Inflammatory macrophage (primary cell): ENCODE measurements around the gene TMEM235.
A peak's percentile ranks its signal among the peaks of the same experiment; 100 is the strongest.

Source experiments
- DNase-seq, 2 donors: peaks; one replicate each; pipeline ENCODE4 v3.0.0-alpha.2; 2020 to 2022
- total RNA-seq, 18 experiments: gene quantifications; one replicate each; lab custom pipeline; 2026; ENCODE audit warnings: mixed read lengths in 6 of 18, inconsistent platforms in 2 of 18; lab: John Stamatoyannopoulos, UW

The TMEM235 gene
- 0 to 0.54 (median 0.07) reads per million in 18 experiments for total RNA-seq

GRCh38 chr17:78230996-78231935 is at the start of gene TMEM235:
TMEM235 (plus strand) TSS chr17:78231631; CDS start chr17:78232024, 393 bp downstream.
- peak in 1 of 2 donors; percentile 46 for DNase-seq

- no peak for DNase-seq
These were observed 48.9 kb upstream of the TMEM235 start for GRCh38 chr17:78182504-78182903.

GRCh38 chr17:78183916-78184315 is 47.5 kb upstream of the TMEM235 start:
- no peak for DNase-seq

GRCh38 chr17:78184351-78184750 is 47.1 kb upstream of the TMEM235 start:
- DNase-seq, result no peak

- DNase-seq, result no peak
These were observed 46.6 kb upstream of the TMEM235 start for GRCh38 chr17:78184868-78185267.

- DNase-seq, result peak; percentile 72 to 74
These were observed 45.3 kb upstream of the TMEM235 start for GRCh38 chr17:78185981-78186691.

GRCh38 chr17:78186692-78187595 is 44.5 kb upstream of the TMEM235 start, which contains the start of the genes AFMID and TK1:
AFMID (plus strand) TSS chr17:78187362; CDS start chr17:78187371, 9 bp downstream.
TK1 (minus strand) TSS chr17:78187052; CDS start chr17:78186994, 58 bp downstream.
- peak; percentile 99 for DNase-seq

GRCh38 chr17:78196716-78197115 is 34.7 kb upstream of the TMEM235 start:
- no peak for DNase-seq

- no peak for DNase-seq
These were observed 34.1 kb upstream of the TMEM235 start for GRCh38 chr17:78197147-78197832.

- no peak for DNase-seq
These were observed 31.0 kb upstream of the TMEM235 start for GRCh38 chr17:78200451-78200850.

- DNase-seq, result no peak
These were observed 28.8 kb upstream of the TMEM235 start for GRCh38 chr17:78202666-78203065.

- peak; percentile 4 to 21 for DNase-seq
These were observed 26.9 kb upstream of the TMEM235 start for GRCh38 chr17:78204387-78205123.

- DNase-seq, result no peak
These were observed 26.2 kb upstream of the TMEM235 start for GRCh38 chr17:78205124-78205775.

GRCh38 chr17:78206298-78206697 is 25.1 kb upstream of the TMEM235 start:
- no peak for DNase-seq

- no peak for DNase-seq
These were observed 22.9 kb upstream of the TMEM235 start for GRCh38 chr17:78208486-78208885.

GRCh38 chr17:78210111-78210510 is 21.3 kb upstream of the TMEM235 start:
- DNase-seq, result no peak

- no peak for DNase-seq
These were observed 20.4 kb upstream of the TMEM235 start for GRCh38 chr17:78211032-78211431.

GRCh38 chr17:78214016-78214705 is 17.3 kb upstream of the TMEM235 start, which contains the start of gene BIRC5:
BIRC5 (plus strand) TSS chr17:78214253; CDS start chr17:78214317, 64 bp downstream.
- DNase-seq, result peak; percentile 83 to 89

- no peak for DNase-seq
These were observed 16.7 kb upstream of the TMEM235 start for GRCh38 chr17:78214706-78215061.
